ENCODE measurements around the gene SMIM12. TPM values are rescaled to one million over a fixed set of nuclear protein-coding genes. Genes with fewer than 3 reads are reported as not detected.
A peak's percentile ranks its signal among the peaks of the same experiment; 100 is the strongest.

Gene SMIM12
- total RNA-seq, 2 experiments from 2014 or later, result 44.4 to 54.8 TPM

DNA sequence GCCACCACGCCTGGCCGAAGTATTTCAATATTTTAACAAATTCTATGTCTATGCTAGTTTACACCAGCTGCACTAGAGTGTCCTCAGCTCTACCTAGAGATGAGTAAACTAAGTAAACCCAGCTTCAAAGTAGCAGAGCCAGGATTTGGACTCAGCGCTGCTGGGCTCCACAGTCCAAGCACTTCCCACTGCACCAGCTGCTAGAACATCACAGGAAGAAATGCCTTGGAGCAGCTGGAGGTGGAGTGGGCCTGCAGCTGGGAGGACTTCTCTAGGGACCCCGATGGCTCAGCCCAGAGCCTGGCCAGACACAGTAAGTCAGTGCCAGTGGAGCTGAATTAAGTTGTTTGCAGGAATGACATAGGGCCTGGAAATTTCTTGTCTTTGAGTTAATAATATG, 10.2 kb upstream of the SMIM12 start:
- Mint-ChIP-seq H3K27ac (no peak overlapping the region), H3K27me3 (peaks cover 32% of the 10 kb centered on the region), H3K9me3 (no peaks in the 10 kb centered on the region), H3K4me3 (no peak overlapping the region), H3K4me1 (peaks cover 16% of the 10 kb centered on the region), H3K36me3 (ENCODE audit: low read depth) (no peaks in the 10 kb centered on the region)
- no peak for DNase-seq
- ChIA-PET CTCF (interaction anchor here (1.0 to 6.7 kb wide), 2 partner anchors 10 to 16 kb away, joined by 3 to 47 read pairs; partner anchors contain the start of gene SMIM12), POLR2A (no interaction called here)

- ChIA-PET CTCF (interaction anchor here (1.0 to 6.7 kb wide), 2 partner anchors 9 to 15 kb away, joined by 4 to 47 read pairs; partner anchors contain the start of gene SMIM12), POLR2A (no interaction called here)
These were observed 8.9 kb upstream of the SMIM12 start for GRCh38 chr1:34868230-34869049.

DNA sequence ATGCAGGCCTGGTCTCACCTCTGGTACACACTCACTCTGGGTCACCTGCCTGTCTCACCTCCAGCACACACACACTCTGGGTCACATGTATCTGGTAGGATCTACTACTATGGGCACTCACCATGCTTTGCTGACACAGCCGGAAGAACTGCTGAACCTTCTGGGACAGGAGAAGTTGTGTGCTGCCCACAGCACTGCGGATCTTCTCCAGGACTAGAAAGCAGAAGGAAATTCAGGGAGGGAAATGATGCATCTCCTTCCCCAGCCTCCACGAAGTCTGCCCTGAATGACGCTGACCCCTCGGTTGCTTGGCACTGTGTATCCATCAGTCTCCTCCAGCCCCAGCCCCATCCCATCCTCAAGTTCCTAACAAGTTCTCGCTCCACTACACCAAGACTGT, 7.9 kb upstream of the SMIM12 start:
- peaks cover 17% of the 10 kb centered on the region for H3K27me3 Mint-ChIP-seq
- peak overlapping the region; percentile 44 for H3K27ac Mint-ChIP-seq
- peaks cover 2% of the 10 kb centered on the region for H3K36me3 Mint-ChIP-seq (ENCODE audit: low read depth)
- peaks cover 40% of the 10 kb centered on the region for H3K4me1 Mint-ChIP-seq
- H3K4me3 Mint-ChIP-seq, result peak overlapping the region; percentile 6
- ChIA-PET CTCF (interaction anchor here (1.1 to 6.7 kb wide), 7 partner anchors 10 to 81 kb away, joined by 3 to 47 read pairs (median 5); no protein-coding TSS in a partner anchor), POLR2A (no interaction called here)
- DNase-seq, result no peak
- H3K9me3 Mint-ChIP-seq, result no peaks in the 10 kb centered on the region

More at GRCh38 chr1:34868230-34869049, 8.9 kb upstream of the SMIM12 start:
- Mint-ChIP-seq H3K27ac (no peak overlapping the region), H3K36me3 (ENCODE audit: low read depth) (no peaks in the 10 kb centered on the region), H3K27me3 (peaks cover 26% of the 10 kb centered on the region), H3K9me3 (no peaks in the 10 kb centered on the region), H3K4me1 (peaks cover 29% of the 10 kb centered on the region), H3K4me3 (no peak overlapping the region)
- no peak for DNase-seq

DNA sequence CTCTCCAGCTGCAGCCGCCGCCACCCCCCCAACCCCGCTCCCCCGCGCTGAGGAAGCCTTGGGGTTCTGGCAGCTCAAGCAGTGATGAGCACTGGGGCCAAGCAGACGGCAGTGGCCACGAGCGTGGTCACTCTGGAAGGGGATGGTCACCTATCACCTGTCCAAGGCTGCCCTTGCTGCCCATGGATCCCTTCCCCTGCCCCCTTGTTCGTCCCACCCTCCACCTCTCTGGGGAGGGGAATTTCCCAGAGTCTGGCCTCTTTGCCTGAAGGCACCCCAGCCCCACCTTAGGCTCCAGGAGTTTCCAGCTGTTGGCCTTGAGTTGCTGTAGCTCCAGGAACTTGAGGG, 7.2 kb upstream of the SMIM12 start:
- peaks cover 10% of the 10 kb centered on the region for H3K27me3 Mint-ChIP-seq
- POLR2A ChIA-PET, result no interaction called here
- no peaks in the 10 kb centered on the region for H3K9me3 Mint-ChIP-seq
- CTCF ChIA-PET, result interaction anchor here (1.0 to 6.7 kb wide), 11 partner anchors 9 to 119 kb away, joined by 3 to 47 read pairs (median 4); partner anchors contain the start of gene TMEM35B
- peaks cover 2% of the 10 kb centered on the region for H3K36me3 Mint-ChIP-seq (ENCODE audit: low read depth)
- peaks cover 41% of the 10 kb centered on the region for H3K4me1 Mint-ChIP-seq
- DNase-seq, result no peak
- H3K27ac Mint-ChIP-seq, result peak overlapping the region; percentile 38
- H3K4me3 Mint-ChIP-seq, result peak overlapping the region; percentile 20

DNA sequence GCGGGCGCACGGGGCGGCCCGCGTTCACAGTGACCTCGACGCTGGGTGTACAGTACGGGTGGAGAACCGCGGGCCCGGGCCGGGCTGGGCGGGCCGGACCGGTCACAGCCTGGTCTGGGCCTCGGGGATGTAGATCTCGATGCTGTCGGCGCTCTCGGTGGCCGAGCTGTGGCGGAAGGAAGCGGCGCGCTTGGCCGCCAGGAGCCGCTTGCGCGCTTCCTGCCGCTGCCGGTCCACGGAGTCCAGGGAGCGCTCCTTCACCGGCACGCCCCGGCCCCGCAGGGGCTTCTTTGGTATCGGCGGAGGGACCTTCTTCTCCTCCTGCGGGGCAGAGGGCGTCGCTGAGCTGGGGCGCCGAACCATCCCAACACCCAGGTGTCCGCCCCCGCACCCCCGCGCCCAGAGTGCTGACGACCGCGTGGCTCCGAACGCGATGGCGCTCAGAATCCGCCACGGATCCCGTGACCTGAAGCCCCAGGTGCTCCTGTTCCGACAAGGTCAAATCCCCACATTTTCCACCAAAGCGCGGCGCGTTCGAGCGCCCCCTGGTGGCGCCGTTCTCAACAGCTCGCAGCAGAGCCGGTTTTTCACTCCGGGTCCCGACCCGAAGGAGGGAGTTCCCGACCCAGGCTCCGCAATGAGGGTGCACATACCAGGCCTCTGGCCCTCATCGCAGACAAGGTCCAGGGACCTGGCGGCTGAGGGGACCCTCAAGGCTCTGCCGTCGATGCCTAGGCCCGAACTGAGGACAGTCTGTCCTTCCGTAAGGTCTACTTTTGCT, 6.6 kb upstream of the SMIM12 start:
- CTCF ChIA-PET, result interaction anchor here (0.9 to 6.7 kb wide), 12 partner anchors 8 to 119 kb away, joined by 3 to 47 read pairs (median 4); partner anchors contain the start of gene TMEM35B
- H3K36me3 Mint-ChIP-seq (ENCODE audit: low read depth), result peaks cover 2% of the 10 kb centered on the region
- peaks cover 5% of the 10 kb centered on the region for H3K27me3 Mint-ChIP-seq
- H3K27ac Mint-ChIP-seq, result peak overlapping the region; percentile 90
- POLR2A ChIA-PET, result no interaction called here
- peak; percentile 90 for DNase-seq
- peaks cover 37% of the 10 kb centered on the region for H3K4me1 Mint-ChIP-seq
- H3K9me3 Mint-ChIP-seq, result no peaks in the 10 kb centered on the region
- peak overlapping the region; percentile 77 for H3K4me3 Mint-ChIP-seq

DNA sequence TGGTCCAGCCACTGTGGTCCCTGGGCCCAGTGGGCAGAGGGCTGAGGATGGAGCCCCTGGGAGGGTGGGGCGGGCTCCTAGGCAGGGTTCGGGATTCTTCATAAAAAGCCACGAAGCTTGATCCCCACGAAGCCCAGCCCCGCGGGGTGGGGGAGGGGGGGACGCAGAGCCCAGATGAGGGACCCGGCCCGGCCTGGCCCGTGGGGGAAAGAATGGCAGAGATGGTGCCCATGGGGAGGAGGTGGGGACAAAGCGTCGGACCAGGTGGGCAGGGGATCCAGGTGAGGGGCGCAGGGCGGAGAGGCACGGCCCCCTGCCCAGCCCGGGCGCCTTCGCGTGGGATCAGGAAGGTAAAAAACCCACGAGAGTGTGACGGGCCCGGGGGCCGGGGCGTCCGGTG, 6.0 kb upstream of the SMIM12 start:
- peaks cover 34% of the 10 kb centered on the region for H3K4me1 Mint-ChIP-seq
- POLR2A ChIA-PET, result interaction anchor here (0.6 kb wide), 1 partner anchor 77 kb away, joined by 3 read pairs; no protein-coding TSS in a partner anchor
- CTCF ChIA-PET, result interaction anchor here (0.9 to 6.7 kb wide), 7 partner anchors 8 to 79 kb away, joined by 3 to 47 read pairs (median 5); no protein-coding TSS in a partner anchor
- peak overlapping the region; percentile 51 for H3K4me3 Mint-ChIP-seq
- DNase-seq, result no peak
- H3K27me3 Mint-ChIP-seq, result peaks cover 2% of the 10 kb centered on the region
- peaks cover 2% of the 10 kb centered on the region for H3K36me3 Mint-ChIP-seq (ENCODE audit: low read depth)
- peak overlapping the region; percentile 47 for H3K27ac Mint-ChIP-seq
- no peaks in the 10 kb centered on the region for H3K9me3 Mint-ChIP-seq

DNA sequence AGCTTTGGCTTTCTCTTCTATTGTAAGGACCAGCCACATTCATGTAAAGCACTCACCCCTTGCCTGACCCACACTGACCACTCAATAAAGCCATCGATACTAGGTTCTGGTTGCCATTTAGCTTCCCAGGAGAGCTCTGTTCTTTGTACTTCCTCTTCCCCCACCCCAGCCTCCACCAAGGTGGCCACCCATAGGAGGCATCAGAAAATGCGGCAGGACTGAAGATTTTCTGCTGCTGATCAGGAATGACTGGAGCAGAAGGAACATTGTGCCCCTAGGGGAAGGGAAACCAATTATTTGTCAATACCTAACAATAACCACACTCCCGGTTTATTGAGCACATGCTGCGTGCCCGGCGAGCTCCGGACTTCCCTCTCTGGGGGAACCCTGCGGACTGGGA, 5.2 kb upstream of the SMIM12 start:
- ChIA-PET POLR2A (interaction anchor here (0.8 kb wide), 1 partner anchor 12 kb away, joined by 3 read pairs; no protein-coding TSS in a partner anchor), CTCF (interaction anchor here (0.8 to 6.7 kb wide), 3 partner anchors 11 to 19 kb away, joined by 3 to 47 read pairs (median 3); no protein-coding TSS in a partner anchor)
- Mint-ChIP-seq H3K4me1 (peaks cover 41% of the 10 kb centered on the region), H3K4me3 (peak overlapping the region; percentile 56), H3K36me3 (ENCODE audit: low read depth) (peaks cover 2% of the 10 kb centered on the region), H3K27me3 (peaks cover 2% of the 10 kb centered on the region), H3K9me3 (no peaks in the 10 kb centered on the region), H3K27ac (peak overlapping the region; percentile 81)
- DNase-seq, result no peak

GRCh38 chr1:34863501-34863900, 4.0 kb upstream of the SMIM12 start:
- Mint-ChIP-seq H3K9me3 (no peaks in the 10 kb centered on the region), H3K4me3 (peak overlapping the region; percentile 18), H3K36me3 (ENCODE audit: low read depth) (peaks cover 2% of the 10 kb centered on the region), H3K27me3 (peaks cover 2% of the 10 kb centered on the region), H3K27ac (peak overlapping the region; percentile 81), H3K4me1 (peaks cover 48% of the 10 kb centered on the region)
- ChIA-PET CTCF (interaction anchor here (6.7 kb wide), 1 partner anchor 10 kb away, joined by 47 read pairs; no protein-coding TSS in a partner anchor), POLR2A (no interaction called here)
- peak; percentile 49 for DNase-seq

DNA sequence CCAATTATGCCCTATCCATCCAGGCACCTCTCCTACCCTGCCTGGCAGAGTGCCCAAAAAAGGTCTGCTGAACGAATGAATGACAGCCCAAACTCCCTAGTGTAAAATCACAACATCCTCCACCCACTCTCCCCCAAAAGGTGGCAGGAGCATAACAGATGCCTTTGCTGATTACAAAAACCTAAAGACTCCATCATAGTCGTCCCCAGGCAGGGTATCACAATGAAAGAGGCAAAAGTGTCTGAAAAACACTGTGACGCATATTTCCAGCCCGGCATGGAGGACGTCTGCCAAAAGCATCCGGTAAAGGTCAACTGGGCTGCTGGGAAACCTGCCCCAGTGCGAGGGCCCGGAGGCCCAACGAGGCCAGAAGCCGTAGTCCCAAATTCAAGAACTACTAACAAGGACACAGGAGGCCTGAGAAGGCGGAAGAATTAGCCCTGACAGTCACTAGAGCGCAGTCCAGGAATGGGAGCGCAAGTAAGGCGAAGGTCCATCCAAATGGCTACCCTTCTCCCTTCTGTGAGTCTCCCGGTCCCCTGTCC, 576 bp downstream of the SMIM12 start:
- Mint-ChIP-seq H3K27ac (peak overlapping the region; percentile 93), H3K9me3 (no peaks in the 10 kb centered on the region), H3K27me3 (no peaks in the 10 kb centered on the region), H3K4me1 (peaks cover 54% of the 10 kb centered on the region), H3K36me3 (ENCODE audit: low read depth) (peaks cover 16% of the 10 kb centered on the region), H3K4me3 (peak overlapping the region; percentile 97)
- POLR2A ChIA-PET, result no interaction called here
- CTCF ChIA-PET, result interaction anchor here (0.6 to 2.7 kb wide), 12 partner anchors 8 to 348 kb away, joined by 3 to 10 read pairs (median 4); partner anchors contain the start of gene TMEM35B
- peak; percentile 34 for DNase-seq

- no peak overlapping the region for H3K4me3 Mint-ChIP-seq
- no peaks in the 10 kb centered on the region for H3K27me3 Mint-ChIP-seq
- CTCF ChIA-PET, result interaction anchor here (2.1 kb wide), 1 partner anchor 10 kb away, joined by 9 read pairs; no protein-coding TSS in a partner anchor
- no peak for DNase-seq
- no peaks in the 10 kb centered on the region for H3K9me3 Mint-ChIP-seq
- peaks cover 44% of the 10 kb centered on the region for H3K4me1 Mint-ChIP-seq
- H3K27ac Mint-ChIP-seq, result no peak overlapping the region
- POLR2A ChIA-PET, result no interaction called here
- peaks cover 24% of the 10 kb centered on the region for H3K36me3 Mint-ChIP-seq (ENCODE audit: low read depth)
These were observed 2.9 kb downstream of the SMIM12 start for GRCh38 chr1:34856697-34857096.

DNA sequence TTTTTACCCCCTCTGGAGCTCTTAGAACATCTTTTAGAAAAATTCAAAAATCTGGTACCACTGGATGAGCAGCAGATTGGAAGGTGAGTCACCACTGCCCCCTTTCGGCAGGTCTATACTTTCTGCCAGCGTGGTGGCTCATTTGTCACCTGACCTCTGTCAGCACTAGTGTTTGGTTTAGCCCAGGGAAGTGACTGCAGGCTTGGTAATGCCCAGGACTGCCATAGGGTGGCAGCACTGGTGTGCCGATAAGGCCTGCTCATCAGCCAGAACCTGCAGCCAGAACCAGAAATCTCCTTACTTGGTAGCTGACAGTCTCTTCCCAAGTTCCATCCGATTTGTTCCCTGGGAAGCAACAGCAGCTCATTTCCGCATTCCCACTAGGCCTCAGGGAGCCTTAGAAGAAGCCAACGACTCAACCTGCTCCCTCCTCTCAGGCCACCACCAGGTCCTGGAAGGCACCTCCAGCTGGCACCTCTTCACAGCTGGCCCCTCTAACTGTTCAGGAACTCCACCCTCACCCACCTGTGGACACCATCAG, 6.8 kb downstream of the SMIM12 start:
- H3K27me3 Mint-ChIP-seq, result no peaks in the 10 kb centered on the region
- POLR2A ChIA-PET, result interaction anchor here (0.6 to 0.8 kb wide), 4 partner anchors 12 to 512 kb away, joined by 3 read pairs; no protein-coding TSS in a partner anchor
- CTCF ChIA-PET, result interaction anchor here (0.6 to 2.7 kb wide), 20 partner anchors 9 to 699 kb away, joined by 3 to 47 read pairs (median 4); partner anchors contain the start of gene ZMYM6
- peak; percentile 94 for DNase-seq
- no peaks in the 10 kb centered on the region for H3K9me3 Mint-ChIP-seq
- peaks cover 22% of the 10 kb centered on the region for H3K4me1 Mint-ChIP-seq
- H3K27ac Mint-ChIP-seq, result peak overlapping the region; percentile 3
- peaks cover 36% of the 10 kb centered on the region for H3K36me3 Mint-ChIP-seq (ENCODE audit: low read depth)
- no peak overlapping the region for H3K4me3 Mint-ChIP-seq

Data from activated CD4-positive, alpha-beta T cell treated with anti-CD3 and anti-CD28 coated beads, Interleukin-2, amount 10 ng/mL, durations not matched to agents 7 days and 5 days (primary cell).